Omental fat pad (tissue), 4 donors: ENCODE data around the gene COL6A2. TPM values are rescaled to one million over a fixed set of nuclear protein-coding genes. Genes with fewer than 3 reads are reported as not detected.

Source experiments
- ATAC-seq: fragments of 150-250 bp; one replicate; pipeline ENCODE4 v1.9.1; 2016; ENCODE audit warnings: mild to moderate bottlenecking, moderate library complexity; ENCODE audit not compliant: low FRiP score
- DNase-seq: peaks from one replicate; pipeline ENCODE4 v3.0.0-alpha.2; 2019; ENCODE audit warnings: low spot score
- CTCF ChIP-seq, 3 donors: fragments of 450-650 bp; IDR thresholded peaks; one replicate each; pipeline ENCODE4 v1.5.1; 2016 to 2017; ENCODE audit warnings: antibody characterized with exemption in 3 of 3, mild to moderate bottlenecking in 3 of 3, moderate library complexity in 2 of 3
- total RNA-seq, 4 donors: library from RNA; depleted of rRNA; stranded (reverse); fragments of >200 nt; gene quantifications; one replicate each; pipeline ENCODE4 v1.1.0, GENCODE V29; 2016

The COL6A2 gene
- total RNA-seq, 4 donors from 2014 or later, result 480 to 1,153 (median 616) TPM

GRCh38 chr21:46124926-46125845, 27.3 kb downstream of the COL6A2 start:
- no peak for TF ChIP-seq CTCF (IDR thresholded peaks at IDR 0.05)
- ATAC-seq (no peak), DNase-seq (peak; percentile 17)

- TF ChIP-seq CTCF (IDR thresholded peaks at IDR 0.05), result no peak
- no peak for ATAC-seq
- DNase-seq, result peak; percentile 16
Observed at GRCh38 chr21:46125846-46126301, 28.0 kb downstream of the COL6A2 start.

DNA sequence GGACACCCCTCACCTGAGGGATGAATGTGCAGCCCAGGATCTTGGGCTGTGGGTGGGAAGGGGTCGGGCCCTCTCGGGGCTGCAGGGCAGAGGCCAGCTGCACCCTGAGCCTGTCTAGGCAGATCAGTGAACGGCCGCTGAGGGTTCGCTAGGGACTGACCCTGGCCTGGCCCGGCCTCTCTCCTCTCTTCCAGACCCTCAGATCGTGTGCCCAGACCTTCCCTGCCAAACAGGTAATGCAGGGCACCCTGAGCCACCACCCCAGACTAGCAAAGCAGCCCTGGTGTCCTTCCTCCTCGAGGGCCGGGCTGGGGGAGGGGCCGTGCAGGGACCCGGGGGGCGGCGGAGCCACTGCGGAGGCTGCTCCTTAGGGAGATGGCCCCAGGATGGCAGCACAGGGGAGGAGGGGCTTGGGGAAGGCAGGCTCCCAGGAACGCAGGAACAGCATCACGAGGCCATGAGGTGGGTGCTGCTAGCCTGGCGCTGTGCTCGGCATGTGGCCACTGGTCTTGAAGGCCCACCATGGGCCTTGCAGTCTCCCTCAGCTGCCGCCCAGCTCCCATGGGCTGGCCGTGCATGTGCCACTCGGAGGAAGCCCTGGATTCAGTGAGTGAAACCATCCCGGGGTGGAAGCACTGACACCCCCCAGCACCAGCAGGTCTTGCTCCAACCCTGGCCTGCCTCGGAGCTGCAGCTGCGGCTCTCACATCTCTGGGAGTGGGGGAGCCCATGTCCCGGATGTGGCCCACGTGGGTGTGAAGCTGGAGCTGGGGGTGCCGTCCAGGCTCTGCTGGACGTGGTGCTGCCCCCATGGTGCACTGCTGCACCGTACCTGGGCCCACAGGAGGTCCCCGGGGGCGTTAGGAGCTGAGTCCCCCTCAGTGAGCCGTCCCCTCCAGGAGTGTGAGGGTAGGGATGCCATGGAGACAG, 28.7 kb downstream of the COL6A2 start:
- ATAC-seq, result no peak
- TF ChIP-seq CTCF (IDR thresholded peaks at IDR 0.05), result no peak
- DNase-seq, result peak; percentile 20

GRCh38 chr21:46127239-46128105, 29.6 kb downstream of the COL6A2 start:
- ATAC-seq, result no peak
- no peak for DNase-seq
- TF ChIP-seq CTCF (IDR thresholded peaks at IDR 0.05), result no peak

DNA sequence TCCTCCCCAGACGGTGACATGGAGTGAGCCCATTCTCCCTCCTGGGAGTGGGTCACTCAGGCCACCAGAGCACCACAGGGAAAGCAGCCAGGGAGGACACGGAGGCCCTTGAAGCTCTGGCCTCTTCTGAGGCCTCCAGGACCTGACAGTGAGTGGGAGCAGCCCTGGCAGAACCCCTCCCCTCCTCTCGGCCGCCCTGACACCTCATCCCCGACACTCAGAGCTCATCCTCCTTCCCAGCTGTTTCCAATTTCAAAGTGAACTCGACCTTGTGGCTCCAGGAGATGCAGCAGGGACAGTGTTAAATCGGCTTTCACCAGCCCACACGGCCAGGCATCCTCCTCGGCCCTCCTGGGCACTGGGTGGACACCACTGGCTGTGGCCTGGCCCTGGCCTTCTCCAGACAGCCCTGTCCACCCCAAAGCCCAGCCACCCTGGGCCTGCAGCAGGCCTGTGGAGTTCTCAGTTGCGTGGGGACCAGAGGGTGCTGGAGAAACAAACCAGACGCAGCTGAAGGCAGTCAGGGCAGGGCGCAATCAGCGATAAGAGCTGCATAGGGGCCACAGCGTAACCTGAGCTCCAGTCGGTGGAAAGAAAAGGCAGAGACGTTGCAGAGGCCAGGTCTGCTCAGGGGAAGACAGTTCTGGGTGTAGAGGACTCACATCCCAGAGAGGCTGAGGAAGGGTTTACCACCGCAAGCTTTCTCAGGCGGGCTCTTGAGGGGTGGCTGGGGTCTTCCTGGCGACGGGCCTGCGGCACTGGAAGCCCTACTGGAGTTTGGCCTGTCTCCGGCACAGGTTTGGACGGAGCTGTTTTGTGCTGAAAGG, 30.4 kb downstream of the COL6A2 start:
- ATAC-seq, result no peak
- DNase-seq, result no peak
- TF ChIP-seq CTCF (IDR thresholded peaks at IDR 0.05), result no peak
